ENCODE measurements around the gene DPP6. TPM values are rescaled to one million over a fixed set of nuclear protein-coding genes. Genes with fewer than 3 reads are reported as not detected.

DPP6 gene
- total and polyA plus RNA-seq, 11 donors: 0.05 to 2.9 (median 0.11) TPM; not detected in 3

DNA sequence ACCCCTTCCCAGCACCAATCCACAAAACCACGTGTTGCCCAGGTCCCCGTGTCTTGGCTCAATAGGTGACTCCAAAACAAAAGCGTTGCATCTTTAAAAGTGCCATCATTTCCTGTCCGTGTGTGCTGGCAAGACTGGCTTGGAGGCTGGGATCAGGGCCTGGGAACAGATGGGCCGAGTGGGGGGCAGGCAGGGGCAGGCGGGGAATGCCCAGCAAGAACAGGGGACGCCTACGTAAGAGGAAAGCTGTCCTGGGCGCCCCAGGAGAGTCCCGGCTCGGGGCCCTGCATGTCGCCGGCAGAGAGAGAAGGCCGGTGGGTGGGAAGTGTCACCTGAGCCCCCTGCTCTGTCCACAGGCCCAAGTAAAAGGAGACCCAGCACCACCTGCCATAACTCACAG lies 864.2 kb downstream of the DPP6 start:
- Histone ChIP-seq H3K4me3 (no peak overlapping the region), H3K27me3 (peaks cover 11 to 34% (median 16%) of the 10 kb centered on the region in 9 donors), H3K36me3 (no peaks in the 10 kb centered on the region), H3K4me1 (peaks cover 0 to 14% (median 7%) of the 10 kb centered on the region in 12 donors), H3K9me3 (peaks cover 0 to 2% (median 0%) of the 10 kb centered on the region in 12 donors), H3K27ac (no peak overlapping the region)
- DNase-seq (no peak), ATAC-seq (no peak)
- no peak for TF ChIP-seq POLR2A (IDR thresholded peaks at IDR 0.05)
- TF ChIP-seq, protein P1, sequence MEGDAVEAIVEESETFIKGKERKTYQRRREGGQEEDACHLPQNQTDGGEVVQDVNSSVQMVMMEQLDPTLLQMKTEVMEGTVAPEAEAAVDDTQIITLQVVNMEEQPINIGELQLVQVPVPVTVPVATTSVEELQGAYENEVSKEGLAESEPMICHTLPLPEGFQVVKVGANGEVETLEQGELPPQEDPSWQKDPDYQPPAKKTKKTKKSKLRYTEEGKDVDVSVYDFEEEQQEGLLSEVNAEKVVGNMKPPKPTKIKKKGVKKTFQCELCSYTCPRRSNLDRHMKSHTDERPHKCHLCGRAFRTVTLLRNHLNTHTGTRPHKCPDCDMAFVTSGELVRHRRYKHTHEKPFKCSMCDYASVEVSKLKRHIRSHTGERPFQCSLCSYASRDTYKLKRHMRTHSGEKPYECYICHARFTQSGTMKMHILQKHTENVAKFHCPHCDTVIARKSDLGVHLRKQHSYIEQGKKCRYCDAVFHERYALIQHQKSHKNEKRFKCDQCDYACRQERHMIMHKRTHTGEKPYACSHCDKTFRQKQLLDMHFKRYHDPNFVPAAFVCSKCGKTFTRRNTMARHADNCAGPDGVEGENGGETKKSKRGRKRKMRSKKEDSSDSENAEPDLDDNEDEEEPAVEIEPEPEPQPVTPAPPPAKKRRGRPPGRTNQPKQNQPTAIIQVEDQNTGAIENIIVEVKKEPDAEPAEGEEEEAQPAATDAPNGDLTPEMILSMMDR (IDR thresholded peaks at IDR 0.05): no peak
- WGBS, 4 donors: 79 to 85% (median 82%) methylated on average over 14 of the region's 14 CpGs
- intact Hi-C loops (cut with DNase I): loop anchor here in 1 of 10 donors (10.0 kb wide), 1 partner anchor 848 kb away; no protein-coding TSS in a partner anchor

DNA sequence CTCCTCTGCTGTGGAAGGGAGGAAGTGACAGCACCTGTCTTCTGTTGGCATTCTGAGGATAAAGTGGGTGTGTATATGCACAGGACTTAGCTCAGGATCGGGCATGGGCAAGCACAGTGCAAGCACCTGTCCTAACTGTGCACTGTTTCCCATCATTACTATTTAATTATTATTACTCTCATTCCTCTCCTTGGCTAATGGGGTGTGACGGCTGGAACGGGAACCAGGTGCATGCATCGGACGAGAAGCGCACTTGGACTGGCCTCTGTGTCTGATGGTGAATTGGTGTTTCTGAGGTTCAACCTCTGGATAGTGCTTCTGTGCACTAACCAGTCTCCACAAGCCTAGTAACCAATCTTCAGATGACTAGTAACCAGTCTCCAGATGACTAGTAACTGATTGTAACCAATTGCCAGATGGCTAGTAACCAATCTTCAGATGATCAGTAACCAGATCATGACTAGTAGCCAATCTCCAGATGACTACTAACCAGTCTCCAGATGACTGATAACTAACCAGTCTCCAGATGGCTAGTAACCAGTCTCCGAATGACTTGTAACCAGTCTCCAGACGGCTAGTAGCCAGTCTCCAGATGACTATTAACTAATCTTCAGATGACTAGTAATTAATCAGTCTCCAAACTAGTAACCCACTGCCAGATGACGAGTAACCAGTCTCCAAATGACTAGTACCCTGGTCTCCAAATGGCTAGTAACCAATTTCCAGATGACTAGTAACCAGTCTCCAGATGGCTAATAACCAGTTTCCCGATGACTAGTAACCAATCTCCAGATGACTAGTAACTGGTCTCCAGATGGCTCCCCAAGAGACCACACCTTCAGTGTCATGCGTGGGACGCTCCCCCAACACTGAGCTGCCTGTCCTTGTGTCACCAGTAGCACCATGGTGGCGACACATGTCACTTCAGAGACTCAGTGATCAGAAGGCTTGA lies 864.9 kb downstream of the DPP6 start:
- Histone ChIP-seq H3K27me3 (peaks cover 11 to 34% (median 16%) of the 10 kb centered on the region in 9 donors), H3K27ac (no peak overlapping the region), H3K4me3 (no peak overlapping the region), H3K36me3 (no peaks in the 10 kb centered on the region), H3K4me1 (peaks cover 0 to 14% (median 7%) of the 10 kb centered on the region in 12 donors), H3K9me3 (no peaks in the 10 kb centered on the region)
- DNase-seq (no peak), ATAC-seq (no peak)
- intact Hi-C loops (cut with DNase I): loop anchor here in 1 of 10 donors (10.0 kb wide), 1 partner anchor 848 kb away; no protein-coding TSS in a partner anchor
- 87 to 91% (median 89%) methylated on average over 12 to 13 of the region's 13 CpGs for WGBS, 4 donors
- no peak for TF ChIP-seq POLR2A (IDR thresholded peaks at IDR 0.05)
- TF ChIP-seq, protein P1 (IDR thresholded peaks at IDR 0.05): no peak

DNA sequence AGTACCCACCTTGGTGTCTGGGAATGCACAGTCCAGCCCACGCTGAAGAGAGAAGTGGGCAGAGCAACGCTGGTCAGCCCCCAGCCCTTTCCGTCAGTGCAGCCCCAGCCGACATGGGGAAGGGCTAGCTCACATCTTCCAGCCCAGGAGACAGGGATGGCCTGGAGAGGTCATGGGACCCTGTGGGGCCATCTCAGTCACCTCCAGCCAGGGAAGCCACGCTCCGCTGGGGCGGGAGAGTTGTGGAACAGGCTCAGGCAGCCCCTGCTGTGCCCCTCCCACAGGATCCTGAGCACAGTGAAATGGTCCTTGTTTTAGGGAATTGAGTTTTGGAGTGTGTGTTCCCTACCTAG lies 865.6 kb downstream of the DPP6 start:
- no peak overlapping the region for H3K4me3 ChIP-seq
- H3K36me3 ChIP-seq: no peaks in the 10 kb centered on the region
- TF ChIP-seq POLR2A (IDR thresholded peaks at IDR 0.05): no peak
- TF ChIP-seq, protein P1 (IDR thresholded peaks at IDR 0.05): no peak
- no peak for DNase-seq
- H3K27me3 ChIP-seq: peaks cover 11 to 34% (median 16%) of the 10 kb centered on the region in 9 donors
- peaks cover 0 to 14% (median 7%) of the 10 kb centered on the region in 12 donors for H3K4me1 ChIP-seq
- ATAC-seq: no peak
- intact Hi-C loops (cut with DNase I): loop anchor here in 1 of 10 donors (10.0 kb wide), 1 partner anchor 847 kb away; no protein-coding TSS in a partner anchor
- H3K9me3 ChIP-seq: no peaks in the 10 kb centered on the region
- H3K27ac ChIP-seq: no peak overlapping the region
- WGBS, 4 donors: 66 to 75% (median 68%) methylated on average over 3 to 7 of the region's 7 CpGs

DNA sequence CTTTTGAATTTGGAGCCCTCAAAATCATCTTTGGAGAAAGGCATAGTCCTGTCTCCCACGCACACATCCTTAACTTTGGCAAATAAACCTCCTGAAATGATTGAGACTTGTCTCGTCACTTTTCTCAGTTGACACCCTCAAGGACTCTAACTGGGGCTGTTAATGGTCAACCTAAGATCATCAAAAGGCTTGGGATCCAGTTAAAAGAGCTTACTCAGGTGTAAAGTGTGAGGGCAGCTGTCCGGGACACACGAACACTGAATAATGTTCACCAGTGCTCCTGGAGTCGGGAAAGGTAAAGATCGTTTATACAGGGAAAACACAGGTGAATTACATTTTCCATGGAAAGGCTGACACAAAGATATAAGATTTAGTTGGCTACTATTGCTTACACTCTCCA lies 866.1 kb downstream of the DPP6 start:
- no peaks in the 10 kb centered on the region for H3K9me3 ChIP-seq
- no peak overlapping the region for H3K27ac ChIP-seq
- WGBS, 4 donors: 78 to 83% (median 81%) methylated on average over 6 of the region's 6 CpGs
- H3K4me1 ChIP-seq: peaks cover 0 to 14% (median 7%) of the 10 kb centered on the region in 12 donors
- DNase-seq: no peak
- no peak for TF ChIP-seq POLR2A (IDR thresholded peaks at IDR 0.05)
- TF ChIP-seq, protein P1 (IDR thresholded peaks at IDR 0.05): no peak
- H3K27me3 ChIP-seq: peaks cover 11 to 34% (median 16%) of the 10 kb centered on the region in 9 donors
- intact Hi-C loops (cut with DNase I): loop anchor here in 1 of 10 donors (10.0 kb wide), 1 partner anchor 847 kb away; no protein-coding TSS in a partner anchor
- no peak overlapping the region for H3K4me3 ChIP-seq
- H3K36me3 ChIP-seq: no peaks in the 10 kb centered on the region
- ATAC-seq: no peak

All from heart left ventricle (tissue), 16 donors.